ENCODE results near the gene CLIC5.

CLIC5 gene

DNA sequence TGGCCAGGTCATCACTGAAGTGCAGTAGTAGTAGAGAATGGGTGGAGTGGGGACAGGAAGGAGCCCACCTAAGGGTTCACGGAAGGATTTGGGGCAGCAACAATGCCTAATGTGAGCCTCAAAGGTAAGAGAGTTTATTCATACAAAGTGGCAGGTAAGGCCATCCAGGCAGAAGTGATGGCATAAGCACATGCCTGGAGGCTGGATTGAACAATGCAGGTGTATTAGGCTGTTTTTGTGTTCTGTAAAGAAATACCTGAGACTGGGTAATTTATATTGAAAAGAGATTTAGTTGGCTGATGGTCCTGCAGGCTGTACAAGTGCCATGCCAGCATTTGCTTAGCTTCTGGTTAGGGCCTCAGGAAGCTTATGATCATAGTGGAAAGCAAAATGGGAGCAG lies 48.3 kb downstream of the CLIC5 start:
- no peaks in the 10 kb centered on the region for H3K9me3 ChIP-seq (ENCODE audit: control insufficient read depth, low read length)
- no peak overlapping the region for H3K4me3 ChIP-seq (ENCODE audit: low read length)
- H3K9ac ChIP-seq (ENCODE audit: low read length) = no peak overlapping the region
- no peaks in the 10 kb centered on the region for H3K27me3 ChIP-seq (ENCODE audit: control insufficient read depth, insufficient read depth, low read length)
- no peaks in the 10 kb centered on the region for H3K36me3 ChIP-seq (ENCODE audit: control insufficient read depth, insufficient read depth, low read length)
- no peaks in the 10 kb centered on the region for H3K4me1 ChIP-seq (ENCODE audit: control insufficient read depth, insufficient read depth, low read length)

DNA sequence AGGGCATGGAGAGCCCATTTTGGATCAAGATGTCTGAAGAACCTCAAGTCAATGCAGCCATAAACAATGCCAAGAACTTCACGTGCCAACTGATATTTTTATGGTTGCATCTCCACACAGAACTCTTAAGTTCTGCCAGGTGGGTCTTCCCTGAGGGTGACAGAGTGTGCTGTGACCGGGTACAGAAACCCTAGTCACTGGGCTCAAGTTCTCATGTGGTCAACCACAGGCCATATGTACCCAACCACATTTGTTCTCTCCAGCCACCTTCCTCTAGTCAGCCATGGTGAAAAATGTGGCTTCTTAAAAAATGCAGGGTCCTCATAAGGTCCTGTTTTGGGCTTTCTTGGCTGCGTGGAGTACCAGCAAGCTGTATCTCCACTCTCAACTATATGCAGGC lies 48.9 kb downstream of the CLIC5 start:
- H3K4me1 ChIP-seq (ENCODE audit: control insufficient read depth, insufficient read depth, low read length) = no peaks in the 10 kb centered on the region
- H3K27me3 ChIP-seq (ENCODE audit: control insufficient read depth, insufficient read depth, low read length) = no peaks in the 10 kb centered on the region
- no peak overlapping the region for H3K4me3 ChIP-seq (ENCODE audit: low read length)
- no peaks in the 10 kb centered on the region for H3K9me3 ChIP-seq (ENCODE audit: control insufficient read depth, low read length)
- H3K36me3 ChIP-seq (ENCODE audit: control insufficient read depth, insufficient read depth, low read length) = no peaks in the 10 kb centered on the region
- no peak overlapping the region for H3K9ac ChIP-seq (ENCODE audit: low read length)

DNA sequence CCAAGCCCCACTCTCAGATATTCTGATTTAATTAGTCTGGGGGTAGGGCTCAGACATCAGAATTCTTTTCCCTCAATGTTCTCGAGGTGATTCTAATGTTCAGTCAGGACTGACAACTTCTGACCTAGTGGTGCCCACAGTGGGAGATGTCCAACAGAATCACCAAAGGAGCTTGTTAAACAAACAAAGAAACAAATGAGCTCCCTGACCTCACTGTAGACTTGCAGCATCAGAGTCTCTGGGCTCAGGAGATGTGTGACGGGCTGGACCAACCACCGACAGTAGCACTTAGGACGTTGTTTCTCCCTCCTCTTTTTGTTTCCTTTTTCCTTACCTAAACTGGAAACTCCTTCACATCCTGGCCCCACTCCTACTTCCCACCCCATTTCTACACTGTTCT lies 49.3 kb downstream of the CLIC5 start:
- no peak overlapping the region for H3K4me3 ChIP-seq (ENCODE audit: low read length)
- no peaks in the 10 kb centered on the region for H3K27me3 ChIP-seq (ENCODE audit: control insufficient read depth, insufficient read depth, low read length)
- no peak overlapping the region for H3K9ac ChIP-seq (ENCODE audit: low read length)
- no peaks in the 10 kb centered on the region for H3K9me3 ChIP-seq (ENCODE audit: control insufficient read depth, low read length)
- H3K36me3 ChIP-seq (ENCODE audit: control insufficient read depth, insufficient read depth, low read length) = no peaks in the 10 kb centered on the region
- no peaks in the 10 kb centered on the region for H3K4me1 ChIP-seq (ENCODE audit: control insufficient read depth, insufficient read depth, low read length)

DNA sequence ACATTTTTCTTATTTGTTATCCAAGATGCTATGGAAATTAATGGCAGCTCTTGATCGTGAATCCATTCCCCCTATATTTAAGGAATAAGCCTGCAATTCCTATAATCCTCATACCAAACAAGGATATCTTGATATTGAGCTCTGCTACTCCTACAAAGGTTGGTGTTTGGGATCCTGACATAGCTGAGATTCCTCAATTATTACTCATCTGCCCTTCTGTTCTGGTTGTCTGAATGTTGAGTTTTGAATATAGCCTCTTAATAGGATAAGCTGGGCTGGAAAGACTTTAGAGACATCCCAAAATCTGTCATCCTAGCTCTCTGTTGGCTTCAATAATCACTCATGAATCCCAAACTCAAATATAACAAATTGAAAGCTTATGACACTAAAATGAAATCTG lies 49.9 kb downstream of the CLIC5 start:
- Histone ChIP-seq H3K9me3 (ENCODE audit: control insufficient read depth, low read length) (no peaks in the 10 kb centered on the region), H3K9ac (ENCODE audit: low read length) (no peak overlapping the region), H3K4me3 (ENCODE audit: low read length) (no peak overlapping the region), H3K4me1 (ENCODE audit: control insufficient read depth, insufficient read depth, low read length) (no peaks in the 10 kb centered on the region), H3K27me3 (ENCODE audit: control insufficient read depth, insufficient read depth, low read length) (no peaks in the 10 kb centered on the region), H3K36me3 (ENCODE audit: control insufficient read depth, insufficient read depth, low read length) (no peaks in the 10 kb centered on the region)

DNA sequence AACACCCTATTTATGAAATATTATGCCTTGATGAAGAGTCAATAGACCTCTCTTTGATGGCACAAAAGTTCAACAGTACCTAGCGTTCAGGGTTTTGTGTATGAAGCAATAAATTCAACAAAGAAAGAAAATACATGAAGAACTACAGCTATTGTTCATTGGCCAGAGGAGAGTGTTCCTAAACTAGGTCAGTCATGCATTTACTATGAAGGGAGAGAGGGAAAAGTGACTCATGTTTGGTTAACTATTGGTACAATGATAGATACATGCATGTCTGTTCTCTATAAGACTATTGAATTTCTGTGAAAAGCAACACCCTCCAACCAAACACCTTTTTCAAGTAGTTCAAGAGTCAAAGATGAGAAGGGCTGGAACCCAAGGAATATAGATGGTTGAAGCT lies 50.7 kb downstream of the CLIC5 start:
- no peak overlapping the region for H3K4me3 ChIP-seq (ENCODE audit: low read length)
- H3K9ac ChIP-seq (ENCODE audit: low read length) = no peak overlapping the region
- H3K4me1 ChIP-seq (ENCODE audit: control insufficient read depth, insufficient read depth, low read length) = no peaks in the 10 kb centered on the region
- H3K9me3 ChIP-seq (ENCODE audit: control insufficient read depth, low read length) = no peaks in the 10 kb centered on the region
- H3K36me3 ChIP-seq (ENCODE audit: control insufficient read depth, insufficient read depth, low read length) = no peaks in the 10 kb centered on the region
- no peaks in the 10 kb centered on the region for H3K27me3 ChIP-seq (ENCODE audit: control insufficient read depth, insufficient read depth, low read length)

DNA sequence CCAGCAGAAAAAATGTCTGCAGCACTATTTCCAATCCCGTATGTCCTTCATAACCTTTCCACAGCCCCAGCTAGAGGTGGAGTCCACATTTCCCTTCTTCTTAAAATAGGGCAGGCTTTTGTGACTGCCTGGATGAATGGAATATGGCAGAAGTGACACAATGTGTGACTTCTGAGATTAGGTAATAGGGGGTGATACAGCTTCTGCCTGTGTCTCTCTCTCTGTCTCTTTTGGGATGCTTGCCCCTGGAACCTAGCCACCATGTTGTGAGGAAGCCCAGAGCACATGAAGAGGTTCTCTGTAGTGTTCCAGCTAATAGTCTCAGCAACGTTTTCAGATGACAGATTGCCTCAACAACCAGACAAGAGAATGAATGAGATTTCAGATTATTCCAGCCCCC lies 51.4 kb downstream of the CLIC5 start:
- Histone ChIP-seq H3K9me3 (ENCODE audit: control insufficient read depth, low read length) (no peaks in the 10 kb centered on the region), H3K4me3 (ENCODE audit: low read length) (no peak overlapping the region), H3K4me1 (ENCODE audit: control insufficient read depth, insufficient read depth, low read length) (no peaks in the 10 kb centered on the region), H3K27me3 (ENCODE audit: control insufficient read depth, insufficient read depth, low read length) (no peaks in the 10 kb centered on the region), H3K36me3 (ENCODE audit: control insufficient read depth, insufficient read depth, low read length) (no peaks in the 10 kb centered on the region), H3K9ac (ENCODE audit: low read length) (no peak overlapping the region)

DNA sequence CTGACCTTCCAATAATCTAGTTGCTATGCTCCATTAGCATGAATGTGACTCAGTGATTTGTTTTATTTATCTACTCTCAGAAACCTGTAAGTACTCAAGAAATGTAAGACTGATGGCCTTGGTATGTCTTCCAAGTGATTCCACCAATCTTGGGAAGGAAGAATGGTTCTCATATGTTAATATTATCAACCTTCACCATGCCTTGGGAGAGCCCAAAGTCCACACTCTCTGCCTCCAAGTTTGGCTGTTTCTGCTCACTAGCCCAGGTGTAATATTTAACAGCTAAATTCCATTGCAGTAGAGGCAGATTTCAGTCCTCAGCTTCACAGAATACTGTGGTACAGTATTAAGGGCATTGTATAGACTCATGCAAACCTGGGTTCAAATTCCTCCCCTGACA lies 51.8 kb downstream of the CLIC5 start:
- Histone ChIP-seq H3K4me1 (ENCODE audit: control insufficient read depth, insufficient read depth, low read length) (no peaks in the 10 kb centered on the region), H3K27me3 (ENCODE audit: control insufficient read depth, insufficient read depth, low read length) (no peaks in the 10 kb centered on the region), H3K36me3 (ENCODE audit: control insufficient read depth, insufficient read depth, low read length) (no peaks in the 10 kb centered on the region), H3K9me3 (ENCODE audit: control insufficient read depth, low read length) (no peaks in the 10 kb centered on the region), H3K9ac (ENCODE audit: low read length) (no peak overlapping the region), H3K4me3 (ENCODE audit: low read length) (no peak overlapping the region)

DNA sequence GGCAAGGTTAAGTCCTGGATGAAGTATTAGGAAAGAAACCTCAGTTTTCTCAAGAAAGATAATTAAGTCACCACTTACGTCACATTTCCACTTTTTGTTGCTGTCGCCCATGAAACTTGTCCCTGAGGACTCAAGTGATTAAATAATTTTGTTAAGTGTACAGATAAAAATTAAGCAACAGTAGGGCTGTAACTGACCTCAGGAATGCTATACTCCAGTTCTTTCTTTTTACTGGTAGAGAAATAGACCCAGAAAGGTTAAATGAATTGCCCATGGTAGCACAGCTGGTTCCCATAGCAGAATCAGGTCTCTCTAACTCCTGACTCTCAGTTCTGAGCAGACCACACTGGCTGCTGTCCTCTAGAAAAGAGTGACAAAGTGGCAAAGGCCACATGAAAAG lies 54.5 kb downstream of the CLIC5 start:
- Histone ChIP-seq H3K4me1 (ENCODE audit: control insufficient read depth, insufficient read depth, low read length) (no peaks in the 10 kb centered on the region), H3K9ac (ENCODE audit: low read length) (no peak overlapping the region), H3K27me3 (ENCODE audit: control insufficient read depth, insufficient read depth, low read length) (no peaks in the 10 kb centered on the region), H3K9me3 (ENCODE audit: control insufficient read depth, low read length) (no peaks in the 10 kb centered on the region), H3K36me3 (ENCODE audit: control insufficient read depth, insufficient read depth, low read length) (no peaks in the 10 kb centered on the region), H3K4me3 (ENCODE audit: low read length) (no peak overlapping the region)

DNA sequence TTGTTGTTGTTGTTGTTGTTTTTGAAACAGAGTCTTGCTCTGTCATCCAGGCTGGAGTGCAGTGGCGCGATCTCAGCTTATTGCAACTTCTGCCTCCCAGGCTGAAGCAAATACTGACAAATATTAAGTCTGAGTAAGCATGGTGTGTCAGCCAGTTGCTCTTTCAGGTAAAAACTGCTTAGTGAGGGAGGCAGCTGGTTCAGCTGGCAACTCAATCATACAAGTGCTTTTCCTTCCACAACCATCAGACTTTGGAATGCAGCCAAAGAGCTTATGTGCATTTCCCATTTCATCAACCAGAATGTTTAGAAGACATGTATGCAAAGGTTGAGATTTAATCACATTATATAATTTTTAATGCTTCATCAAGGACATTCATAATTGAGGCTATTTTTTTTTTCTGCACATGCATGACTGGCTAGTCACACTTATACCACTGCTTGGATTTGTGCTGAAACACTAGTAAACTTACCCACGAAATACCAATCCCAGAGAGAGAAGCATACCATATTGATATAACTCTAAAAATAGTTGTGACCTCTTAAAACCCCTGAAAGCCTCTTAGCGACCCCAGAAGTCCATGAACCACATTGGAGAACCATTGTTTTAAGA lies 56.0 kb downstream of the CLIC5 start:
- Histone ChIP-seq H3K9me3 (ENCODE audit: control insufficient read depth, low read length) (no peaks in the 10 kb centered on the region), H3K4me3 (ENCODE audit: low read length) (no peak overlapping the region), H3K9ac (ENCODE audit: low read length) (no peak overlapping the region), H3K27me3 (ENCODE audit: control insufficient read depth, insufficient read depth, low read length) (no peaks in the 10 kb centered on the region), H3K4me1 (ENCODE audit: control insufficient read depth, insufficient read depth, low read length) (no peaks in the 10 kb centered on the region), H3K36me3 (ENCODE audit: control insufficient read depth, insufficient read depth, low read length) (no peaks in the 10 kb centered on the region)

DNA sequence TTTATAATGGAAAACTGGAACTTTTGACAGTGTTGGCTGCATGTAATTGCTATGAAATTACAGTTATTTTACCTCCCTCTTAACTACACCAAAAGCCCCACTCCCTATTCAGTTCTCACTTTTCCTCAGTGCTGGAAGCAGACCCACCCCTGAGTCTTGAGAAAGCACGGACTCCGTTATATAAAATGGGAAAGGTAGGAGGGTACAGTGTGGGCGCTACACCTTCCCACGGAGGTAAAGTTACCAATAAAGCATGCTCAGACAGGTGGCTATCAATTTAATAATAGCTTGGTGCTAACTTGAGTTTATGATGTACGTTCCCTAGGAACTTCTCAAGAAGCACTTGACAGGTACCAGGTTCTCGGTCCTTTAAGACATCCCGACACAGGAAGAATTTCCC lies 59.0 kb downstream of the CLIC5 start:
- Histone ChIP-seq H3K36me3 (ENCODE audit: control insufficient read depth, insufficient read depth, low read length) (no peaks in the 10 kb centered on the region), H3K27me3 (ENCODE audit: control insufficient read depth, insufficient read depth, low read length) (no peaks in the 10 kb centered on the region), H3K4me3 (ENCODE audit: low read length) (no peak overlapping the region), H3K4me1 (ENCODE audit: control insufficient read depth, insufficient read depth, low read length) (no peaks in the 10 kb centered on the region), H3K9me3 (ENCODE audit: control insufficient read depth, low read length) (no peaks in the 10 kb centered on the region), H3K9ac (ENCODE audit: low read length) (no peak overlapping the region)

DNA sequence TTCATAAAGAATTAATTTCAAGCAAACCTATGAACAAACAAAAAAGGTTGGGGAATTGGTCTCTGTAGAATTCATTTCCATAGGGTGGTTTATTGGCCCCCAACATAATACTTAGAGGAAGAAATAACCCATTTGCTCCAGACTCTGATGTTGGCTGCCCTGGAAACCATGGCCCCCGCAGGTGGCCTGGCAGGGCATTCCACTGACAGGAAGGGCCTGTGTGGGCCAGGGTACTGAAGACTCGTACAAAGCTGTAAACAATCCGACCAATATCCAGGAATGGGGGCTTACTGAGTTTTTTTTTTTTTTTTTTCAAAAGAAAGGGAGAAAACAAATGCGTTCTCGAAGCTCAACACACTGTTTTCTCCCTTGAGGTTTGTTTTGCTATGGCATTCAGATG lies 59.5 kb downstream of the CLIC5 start:
- Histone ChIP-seq H3K4me1 (ENCODE audit: control insufficient read depth, insufficient read depth, low read length) (no peaks in the 10 kb centered on the region), H3K27me3 (ENCODE audit: control insufficient read depth, insufficient read depth, low read length) (no peaks in the 10 kb centered on the region), H3K9ac (ENCODE audit: low read length) (no peak overlapping the region), H3K9me3 (ENCODE audit: control insufficient read depth, low read length) (no peaks in the 10 kb centered on the region), H3K36me3 (ENCODE audit: control insufficient read depth, insufficient read depth, low read length) (no peaks in the 10 kb centered on the region), H3K4me3 (ENCODE audit: low read length) (no peak overlapping the region)

DNA sequence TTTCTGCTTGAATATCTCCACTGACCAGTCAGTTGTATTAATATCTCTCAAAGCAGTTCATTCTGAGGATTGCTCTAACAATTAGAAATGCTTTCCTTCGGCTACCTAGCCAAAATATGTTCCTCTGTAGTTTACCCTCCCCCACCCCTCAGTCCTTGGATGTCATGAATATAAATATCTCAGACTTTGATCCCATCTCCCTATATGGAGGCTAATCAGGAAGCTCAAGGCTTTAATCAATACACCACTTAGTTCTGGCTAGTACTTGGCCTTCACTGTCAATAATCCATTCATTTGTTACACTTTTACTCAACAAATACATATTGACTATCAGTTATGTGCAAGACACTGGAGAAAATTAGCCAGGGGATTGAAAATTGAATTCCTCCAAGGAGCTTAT lies 60.1 kb downstream of the CLIC5 start:
- Histone ChIP-seq H3K36me3 (ENCODE audit: control insufficient read depth, insufficient read depth, low read length) (no peaks in the 10 kb centered on the region), H3K4me1 (ENCODE audit: control insufficient read depth, insufficient read depth, low read length) (no peaks in the 10 kb centered on the region), H3K27me3 (ENCODE audit: control insufficient read depth, insufficient read depth, low read length) (no peaks in the 10 kb centered on the region), H3K4me3 (ENCODE audit: low read length) (no peak overlapping the region), H3K9ac (ENCODE audit: low read length) (no peak overlapping the region), H3K9me3 (ENCODE audit: control insufficient read depth, low read length) (no peaks in the 10 kb centered on the region)

DNA sequence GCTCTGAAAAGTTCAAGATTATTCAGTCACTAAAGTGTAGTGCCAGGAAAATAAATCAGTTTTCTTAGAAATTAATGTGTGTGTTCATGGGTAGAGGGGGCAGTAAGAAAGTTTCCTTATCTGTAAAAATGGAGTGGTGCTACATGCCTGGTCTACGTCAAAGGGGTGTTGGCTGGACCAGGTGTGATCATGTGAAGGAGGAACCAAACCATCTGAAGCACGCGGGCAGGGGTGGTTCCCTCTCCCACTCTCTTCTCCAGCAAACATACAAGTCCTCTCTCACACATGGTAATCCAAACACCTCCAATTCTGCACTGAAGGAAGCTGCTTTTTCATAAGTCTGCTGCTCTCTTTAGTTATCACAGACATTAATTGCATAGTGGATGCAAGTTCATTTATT lies 63.1 kb downstream of the CLIC5 start:
- H3K9ac ChIP-seq (ENCODE audit: low read length) = no peak overlapping the region
- no peaks in the 10 kb centered on the region for H3K4me1 ChIP-seq (ENCODE audit: control insufficient read depth, insufficient read depth, low read length)
- H3K4me3 ChIP-seq (ENCODE audit: low read length) = no peak overlapping the region
- no peaks in the 10 kb centered on the region for H3K27me3 ChIP-seq (ENCODE audit: control insufficient read depth, insufficient read depth, low read length)
- H3K36me3 ChIP-seq (ENCODE audit: control insufficient read depth, insufficient read depth, low read length) = no peaks in the 10 kb centered on the region
- no peaks in the 10 kb centered on the region for H3K9me3 ChIP-seq (ENCODE audit: control insufficient read depth, low read length)
